ENCODE data around the gene UBQLN1. TPM values are rescaled to one million over a fixed set of nuclear protein-coding genes. Genes with fewer than 3 reads are reported as not detected.

Gene UBQLN1
- 93.2 and 111 TPM in 2 replicates for total RNA-seq

DNA sequence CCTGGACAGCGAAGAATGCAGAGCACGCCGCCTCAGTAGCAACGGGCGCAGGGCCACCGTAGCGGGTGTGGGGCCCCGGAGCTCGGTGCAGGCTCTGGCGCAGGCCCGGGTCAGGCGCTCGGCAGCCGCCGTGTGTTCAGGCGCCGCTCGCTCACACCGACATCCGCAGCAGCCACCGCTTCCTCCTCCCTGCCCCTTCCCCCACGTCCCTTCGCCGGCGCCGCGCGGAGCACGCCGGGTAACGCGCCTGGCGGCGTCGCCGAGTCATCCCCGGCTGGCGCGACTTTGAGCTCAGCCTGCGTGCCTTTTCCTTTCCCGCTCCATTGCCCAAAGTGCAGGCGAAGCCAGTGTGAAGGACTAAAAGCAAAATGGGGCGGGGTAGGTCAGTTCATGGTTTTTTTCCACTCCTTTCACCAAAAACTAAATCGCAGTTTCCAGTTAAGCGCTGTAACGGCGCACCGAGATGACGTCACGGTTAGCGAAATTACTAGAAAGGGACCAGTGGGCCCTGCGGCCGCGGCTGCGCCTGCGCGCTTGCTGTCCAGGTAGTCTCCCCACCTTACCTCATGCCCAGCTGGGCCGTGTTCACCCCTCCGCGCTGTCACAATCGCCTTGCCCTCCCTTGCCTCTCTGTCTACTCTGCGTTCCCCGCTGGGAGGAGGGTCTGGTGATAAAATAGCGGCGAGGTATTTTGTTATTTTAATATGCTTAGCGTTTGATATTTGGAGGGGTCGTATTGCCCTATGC is at the start of gene UBQLN1:
Gene UBQLN1, minus strand, starts transcription at position 191 of the 747 bp plus-strand sequence. CDS start 279 bp downstream, outside the sequence.

DNA sequence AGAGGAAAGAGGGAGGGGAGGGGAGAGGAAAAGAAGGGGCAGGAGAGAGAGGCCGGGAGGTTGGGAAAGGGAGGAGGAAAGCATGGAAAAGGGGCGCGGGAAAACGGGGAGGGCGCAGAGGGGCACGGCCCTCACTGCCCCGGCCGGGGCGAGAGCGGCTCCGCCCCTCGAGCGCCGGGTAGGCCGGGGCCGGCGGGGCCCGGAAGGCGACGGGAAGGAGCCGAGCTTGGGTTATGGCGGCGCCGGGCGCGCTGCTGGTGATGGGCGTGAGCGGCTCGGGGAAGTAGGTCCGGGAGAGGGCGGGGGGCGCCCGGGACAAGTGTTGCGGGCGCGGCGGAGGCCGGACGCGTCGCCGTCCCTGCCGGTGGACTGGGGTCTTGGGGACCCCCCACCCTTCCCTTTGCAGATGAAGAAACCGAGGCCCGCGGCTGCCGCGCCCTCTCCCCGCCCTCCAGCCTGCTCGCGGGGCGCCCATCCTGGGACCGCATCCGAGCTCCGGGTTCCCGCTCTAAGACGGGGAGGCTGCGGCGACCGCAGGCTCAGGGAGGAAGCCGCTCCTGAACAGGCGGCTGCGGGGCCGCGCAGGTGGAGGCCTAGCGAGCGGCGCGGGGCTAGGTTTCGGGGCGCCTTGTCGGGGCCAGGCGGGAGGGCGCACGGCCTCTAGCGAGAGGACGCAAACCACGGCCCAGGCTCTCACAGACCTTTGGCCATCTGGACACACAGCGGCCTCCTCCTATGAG is 84.6 kb downstream of the UBQLN1 start, which contains the start of gene IDNK:
Gene IDNK, plus strand, starts transcription at position 205 of the 740 bp plus-strand sequence. Its CDS starts 29 bp downstream, at position 234.

Other genes starting within 250 kb of the UBQLN1 start
- gene FRMD3, start 169.6 kb downstream of the UBQLN1 start, total RNA-seq, result 0.76 and 5.8 TPM in 2 replicates
- 2.9 and 6.2 TPM in 2 replicates for gene IDNK, start 84.8 kb downstream of the UBQLN1 start, total RNA-seq
- gene GKAP1, start 109.8 kb upstream of the UBQLN1 start, total RNA-seq, result 0.65 and 2.1 TPM in 2 replicates
- gene KIF27, start 213.5 kb upstream of the UBQLN1 start, total RNA-seq, result 2.9 and 4.1 TPM in 2 replicates